ENCODE data around the gene HK1. TPM values are rescaled to one million over a fixed set of nuclear protein-coding genes. Genes with fewer than 3 reads are reported as not detected.

HK1 gene
- polyA plus RNA-seq, 2 donors: 52.1 to 105 TPM

GRCh38 chr10:69407621-69408301 lies 129.5 kb downstream of the HK1 start:
- Histone ChIP-seq H3K27me3 (ENCODE audit: control insufficient read depth in 1 of 2, insufficient read depth in 2 of 2, low read length in 2 of 2) (no peaks in the 10 kb centered on the region), H3K4me1 (ENCODE audit: control insufficient read depth in 2 of 2, insufficient read depth in 2 of 2, low read length in 1 of 2) (peaks cover 7 to 10% of the 10 kb centered on the region in 2 donors), H3K4me3 (ENCODE audit: low read depth in 1 of 2, low read length in 2 of 2) (no peak overlapping the region), H3K27ac (ENCODE audit: low read depth in 2 of 2, low read length in 1 of 2) (peak overlapping the region; percentile 68 to 73), H3K36me3 (ENCODE audit: control insufficient read depth in 2 of 2, insufficient read depth in 2 of 2, low read length in 1 of 2) (peaks cover 0 to 7% of the 10 kb centered on the region in 2 donors), H3K9me3 (ENCODE audit: control insufficient read depth in 2 of 2, insufficient read depth in 1 of 2, low read depth in 1 of 2, low read length in 1 of 2) (no peaks in the 10 kb centered on the region)
- WGBS, 2 donors: 66 to 70% methylated on average over 14 of the region's 14 CpGs

GRCh38 chr10:69408318-69409175 lies 130.3 kb downstream of the HK1 start:
- H3K27me3 ChIP-seq (ENCODE audit: control insufficient read depth in 1 of 2, insufficient read depth in 2 of 2, low read length in 2 of 2): no peaks in the 10 kb centered on the region
- peak overlapping the region; percentile 85 to 91 for H3K27ac ChIP-seq (ENCODE audit: low read depth in 2 of 2, low read length in 1 of 2)
- H3K4me1 ChIP-seq (ENCODE audit: control insufficient read depth in 2 of 2, insufficient read depth in 2 of 2, low read length in 1 of 2): peaks cover 7 to 10% of the 10 kb centered on the region in 2 donors
- H3K36me3 ChIP-seq (ENCODE audit: control insufficient read depth in 2 of 2, insufficient read depth in 2 of 2, low read length in 1 of 2): peaks cover 0 to 4% of the 10 kb centered on the region in 2 donors
- WGBS, 2 donors: 3% methylated on average over 50 to 64 of the region's 64 CpGs
- H3K4me3 ChIP-seq (ENCODE audit: low read depth in 1 of 2, low read length in 2 of 2): peak overlapping the region in 1 of 2 donors; percentile 18
- H3K9me3 ChIP-seq (ENCODE audit: control insufficient read depth in 2 of 2, insufficient read depth in 1 of 2, low read depth in 1 of 2, low read length in 1 of 2): no peaks in the 10 kb centered on the region

- H3K36me3 ChIP-seq (ENCODE audit: control insufficient read depth in 2 of 2, insufficient read depth in 2 of 2, low read length in 1 of 2): peaks cover 0 to 3% of the 10 kb centered on the region in 2 donors
- no peaks in the 10 kb centered on the region for H3K27me3 ChIP-seq (ENCODE audit: control insufficient read depth in 1 of 2, insufficient read depth in 2 of 2, low read length in 2 of 2)
- WGBS, 2 donors: 12 to 17% methylated on average over 7 of the region's 7 CpGs
- peak overlapping the region in 1 of 2 donors; percentile 18 for H3K4me3 ChIP-seq (ENCODE audit: low read depth in 1 of 2, low read length in 2 of 2)
- H3K27ac ChIP-seq (ENCODE audit: low read depth in 2 of 2, low read length in 1 of 2): peak overlapping the region; percentile 85 to 91
- H3K9me3 ChIP-seq (ENCODE audit: control insufficient read depth in 2 of 2, insufficient read depth in 1 of 2, low read depth in 1 of 2, low read length in 1 of 2): no peaks in the 10 kb centered on the region
- H3K4me1 ChIP-seq (ENCODE audit: control insufficient read depth in 2 of 2, insufficient read depth in 2 of 2, low read length in 1 of 2): peaks cover 7 to 10% of the 10 kb centered on the region in 2 donors
Measured at GRCh38 chr10:69409176-69409495, 130.8 kb downstream of the HK1 start.

- 55 to 65% methylated on average over 6 of the region's 6 CpGs for WGBS, 2 donors
- Histone ChIP-seq H3K36me3 (ENCODE audit: control insufficient read depth in 2 of 2, insufficient read depth in 2 of 2, low read length in 1 of 2) (no peaks in the 10 kb centered on the region), H3K27me3 (ENCODE audit: control insufficient read depth in 1 of 2, insufficient read depth in 2 of 2, low read length in 2 of 2) (no peaks in the 10 kb centered on the region), H3K4me3 (ENCODE audit: low read depth in 1 of 2, low read length in 2 of 2) (no peak overlapping the region), H3K9me3 (ENCODE audit: control insufficient read depth in 2 of 2, insufficient read depth in 1 of 2, low read depth in 1 of 2, low read length in 1 of 2) (no peaks in the 10 kb centered on the region), H3K27ac (ENCODE audit: low read depth in 2 of 2, low read length in 1 of 2) (peak overlapping the region; percentile 4 to 20), H3K4me1 (ENCODE audit: control insufficient read depth in 2 of 2, insufficient read depth in 2 of 2, low read length in 1 of 2) (peaks cover 6 to 11% of the 10 kb centered on the region in 2 donors)
Measured at GRCh38 chr10:69409968-69410367, 131.7 kb downstream of the HK1 start.

GRCh38 chr10:69410487-69410886 lies 132.2 kb downstream of the HK1 start:
- Histone ChIP-seq H3K4me3 (ENCODE audit: low read depth in 1 of 2, low read length in 2 of 2) (no peak overlapping the region), H3K36me3 (ENCODE audit: control insufficient read depth in 2 of 2, insufficient read depth in 2 of 2, low read length in 1 of 2) (no peaks in the 10 kb centered on the region), H3K27me3 (ENCODE audit: control insufficient read depth in 1 of 2, insufficient read depth in 2 of 2, low read length in 2 of 2) (no peaks in the 10 kb centered on the region), H3K4me1 (ENCODE audit: control insufficient read depth in 2 of 2, insufficient read depth in 2 of 2, low read length in 1 of 2) (peaks cover 5 to 11% of the 10 kb centered on the region in 2 donors), H3K27ac (ENCODE audit: low read depth in 2 of 2, low read length in 1 of 2) (peak overlapping the region; percentile 4 to 57), H3K9me3 (ENCODE audit: control insufficient read depth in 2 of 2, insufficient read depth in 1 of 2, low read depth in 1 of 2, low read length in 1 of 2) (no peaks in the 10 kb centered on the region)
- 81 to 83% methylated on average over 9 to 10 of the region's 10 CpGs for WGBS, 2 donors

GRCh38 chr10:69411476-69411875 lies 133.2 kb downstream of the HK1 start:
- no peaks in the 10 kb centered on the region for H3K27me3 ChIP-seq (ENCODE audit: control insufficient read depth in 1 of 2, insufficient read depth in 2 of 2, low read length in 2 of 2)
- no peaks in the 10 kb centered on the region for H3K36me3 ChIP-seq (ENCODE audit: control insufficient read depth in 2 of 2, insufficient read depth in 2 of 2, low read length in 1 of 2)
- no peaks in the 10 kb centered on the region for H3K9me3 ChIP-seq (ENCODE audit: control insufficient read depth in 2 of 2, insufficient read depth in 1 of 2, low read depth in 1 of 2, low read length in 1 of 2)
- H3K27ac ChIP-seq (ENCODE audit: low read depth in 2 of 2, low read length in 1 of 2): peak overlapping the region in 1 of 2 donors; percentile 57
- 41 to 43% methylated on average over 4 of the region's 4 CpGs for WGBS, 2 donors
- H3K4me1 ChIP-seq (ENCODE audit: control insufficient read depth in 2 of 2, insufficient read depth in 2 of 2, low read length in 1 of 2): peaks cover 5 to 11% of the 10 kb centered on the region in 2 donors
- no peak overlapping the region for H3K4me3 ChIP-seq (ENCODE audit: low read depth in 1 of 2, low read length in 2 of 2)

- WGBS, 2 donors: 75% methylated on average over 3 of the region's 3 CpGs
- Histone ChIP-seq H3K27ac (ENCODE audit: low read depth in 2 of 2, low read length in 1 of 2) (peak overlapping the region; percentile 36 to 73), H3K36me3 (ENCODE audit: control insufficient read depth in 2 of 2, insufficient read depth in 2 of 2, low read length in 1 of 2) (no peaks in the 10 kb centered on the region), H3K9me3 (ENCODE audit: control insufficient read depth in 2 of 2, insufficient read depth in 1 of 2, low read depth in 1 of 2, low read length in 1 of 2) (no peaks in the 10 kb centered on the region), H3K4me1 (ENCODE audit: control insufficient read depth in 2 of 2, insufficient read depth in 2 of 2, low read length in 1 of 2) (peaks cover 2 to 8% of the 10 kb centered on the region in 2 donors), H3K27me3 (ENCODE audit: control insufficient read depth in 1 of 2, insufficient read depth in 2 of 2, low read length in 2 of 2) (no peaks in the 10 kb centered on the region), H3K4me3 (ENCODE audit: low read depth in 1 of 2, low read length in 2 of 2) (no peak overlapping the region)
Measured at GRCh38 chr10:69412232-69412790, 134.0 kb downstream of the HK1 start.

GRCh38 chr10:69413221-69413865 lies 135.0 kb downstream of the HK1 start:
- 10 to 12% methylated on average over 13 of the region's 13 CpGs for WGBS, 2 donors
- Histone ChIP-seq H3K4me3 (ENCODE audit: low read depth in 1 of 2, low read length in 2 of 2) (no peak overlapping the region), H3K9me3 (ENCODE audit: control insufficient read depth in 2 of 2, insufficient read depth in 1 of 2, low read depth in 1 of 2, low read length in 1 of 2) (no peaks in the 10 kb centered on the region), H3K4me1 (ENCODE audit: control insufficient read depth in 2 of 2, insufficient read depth in 2 of 2, low read length in 1 of 2) (peaks cover 0 to 5% of the 10 kb centered on the region in 2 donors), H3K36me3 (ENCODE audit: control insufficient read depth in 2 of 2, insufficient read depth in 2 of 2, low read length in 1 of 2) (no peaks in the 10 kb centered on the region), H3K27ac (ENCODE audit: low read depth in 2 of 2, low read length in 1 of 2) (peak overlapping the region; percentile 30 to 65), H3K27me3 (ENCODE audit: control insufficient read depth in 1 of 2, insufficient read depth in 2 of 2, low read length in 2 of 2) (no peaks in the 10 kb centered on the region)
